GM12892 (cell line): ENCODE results near the gene FAM186B.

Experiments
- POLR2A ChIP-seq: IDR thresholded peaks from 2 replicates; pipeline ENCODE4 v1.6.1; 2011; ENCODE audit warnings: low read depth, low read length, control low read depth
- POLR2AphosphoS5 ChIP-seq: IDR thresholded peaks from 2 replicates; pipeline ENCODE4 v1.6.1; 2011; ENCODE audit warnings: low read depth, low read length, control low read depth
- TAF1 ChIP-seq: IDR thresholded peaks from 2 replicates; pipeline ENCODE4 v1.6.1; 2011; ENCODE audit warnings: low read depth, mild to moderate bottlenecking, control low read depth, low read length, borderline replicate concordance

GRCh38 chr12:49548481-49548821 is 57.0 kb downstream of the FAM186B start:
- TF ChIP-seq POLR2A (no peak), POLR2AphosphoS5 (no peak), TAF1 (no peak)
